ENCODE data around the gene SLC11A1. TPM values are rescaled to one million over a fixed set of nuclear protein-coding genes. Genes with fewer than 3 reads are reported as not detected.

SLC11A1 gene
- total RNA-seq, 3 donors from 2014 or later (not counting 1 experiment from before 2014, with no cell fraction given) = 17.9 to 53.5 (median 35.5) TPM

GRCh38 chr2:218368621-218369153, 13.4 kb upstream of the SLC11A1 start:
- Histone ChIP-seq H3K36me3 (ENCODE audit: control insufficient read depth, insufficient read depth, low read length) (no peaks in the 10 kb centered on the region), H3K4me3 (ENCODE audit: low read length) (no peak overlapping the region), H3K9me3 (ENCODE audit: control insufficient read depth, insufficient read depth, low read length) (no peaks in the 10 kb centered on the region), H3K4me1 (ENCODE audit: control insufficient read depth, insufficient read depth, low read length) (peaks cover 39% of the 10 kb centered on the region), H3K27me3 (ENCODE audit: control insufficient read depth, insufficient read depth, low read length) (no peaks in the 10 kb centered on the region), H3K27ac (ENCODE audit: low read length) (peak overlapping the region; percentile 52)
- no peaks in the 10 kb centered on the region for H3K27me3 Mint-ChIP-seq (ENCODE audit: low read depth in 2 of 2)
- no peaks in the 10 kb centered on the region for H3K36me3 Mint-ChIP-seq
- H3K27ac Mint-ChIP-seq = peak overlapping the region; percentile 79 to 92
- TF ChIP-seq CTCF (IDR thresholded peaks at IDR 0.05) = no peak
- H3K9me3 Mint-ChIP-seq = no peaks in the 10 kb centered on the region
- peak overlapping the region; percentile 87 for H3K4me3 Mint-ChIP-seq
- DNase-seq (peak in 1 of 2 donors; percentile 23), ATAC-seq (no peak)
- 41% methylated on average over 22 of the region's 27 CpGs for WGBS (ENCODE audit: insufficient coverage)
- peaks cover 12 to 14% of the 10 kb centered on the region in 2 donors for H3K4me1 Mint-ChIP-seq
- intact Hi-C loops (cut with micrococcal nuclease) = no loop called here

GRCh38 chr2:218369330-218369729, 12.7 kb upstream of the SLC11A1 start:
- intact Hi-C loops (cut with micrococcal nuclease) = no loop called here
- Mint-ChIP-seq H3K27ac (peak overlapping the region; percentile 10 to 92), H3K27me3 (ENCODE audit: low read depth in 2 of 2) (no peaks in the 10 kb centered on the region), H3K4me3 (peak overlapping the region; percentile 87), H3K9me3 (no peaks in the 10 kb centered on the region), H3K4me1 (peaks cover 12 to 14% of the 10 kb centered on the region in 2 donors), H3K36me3 (no peaks in the 10 kb centered on the region)
- WGBS (ENCODE audit: insufficient coverage) = 61% methylated on average over 1 of the region's 2 CpGs
- Histone ChIP-seq H3K27me3 (ENCODE audit: control insufficient read depth, insufficient read depth, low read length) (no peaks in the 10 kb centered on the region), H3K27ac (ENCODE audit: low read length) (peak overlapping the region; percentile 6), H3K36me3 (ENCODE audit: control insufficient read depth, insufficient read depth, low read length) (no peaks in the 10 kb centered on the region), H3K4me3 (ENCODE audit: low read length) (no peak overlapping the region), H3K9me3 (ENCODE audit: control insufficient read depth, insufficient read depth, low read length) (no peaks in the 10 kb centered on the region), H3K4me1 (ENCODE audit: control insufficient read depth, insufficient read depth, low read length) (peaks cover 36% of the 10 kb centered on the region)
- TF ChIP-seq CTCF (IDR thresholded peaks at IDR 0.05) = no peak
- DNase-seq = peak in 1 of 2 donors; percentile 16
- no peak for ATAC-seq

GRCh38 chr2:218370410-218371063, 11.5 kb upstream of the SLC11A1 start:
- Mint-ChIP-seq H3K27me3 (ENCODE audit: low read depth in 2 of 2) (no peaks in the 10 kb centered on the region), H3K36me3 (no peaks in the 10 kb centered on the region), H3K27ac (peak overlapping the region in 1 of 2 donors; percentile 92), H3K4me3 (no peak overlapping the region), H3K4me1 (peaks cover 12 to 14% of the 10 kb centered on the region in 2 donors), H3K9me3 (no peaks in the 10 kb centered on the region)
- no peak overlapping the region for H3K4me3 ChIP-seq (ENCODE audit: low read length)
- H3K9me3 ChIP-seq (ENCODE audit: control insufficient read depth, insufficient read depth, low read length) = no peaks in the 10 kb centered on the region
- intact Hi-C loops (cut with micrococcal nuclease) = no loop called here
- WGBS (ENCODE audit: insufficient coverage) = 92% methylated on average over 11 of the region's 11 CpGs
- peaks cover 36% of the 10 kb centered on the region for H3K4me1 ChIP-seq (ENCODE audit: control insufficient read depth, insufficient read depth, low read length)
- H3K27ac ChIP-seq (ENCODE audit: low read length) = peak overlapping the region; percentile 49
- no peak for TF ChIP-seq CTCF (IDR thresholded peaks at IDR 0.05)
- no peaks in the 10 kb centered on the region for H3K27me3 ChIP-seq (ENCODE audit: control insufficient read depth, insufficient read depth, low read length)
- H3K36me3 ChIP-seq (ENCODE audit: control insufficient read depth, insufficient read depth, low read length) = no peaks in the 10 kb centered on the region
- no peak for ATAC-seq
- no peak for DNase-seq

- H3K27me3 ChIP-seq (ENCODE audit: control insufficient read depth, insufficient read depth, low read length) = no peaks in the 10 kb centered on the region
- H3K36me3 ChIP-seq (ENCODE audit: control insufficient read depth, insufficient read depth, low read length) = no peaks in the 10 kb centered on the region
- intact Hi-C loops (cut with micrococcal nuclease) = no loop called here
- no peak for ATAC-seq
- no peak for TF ChIP-seq CTCF (IDR thresholded peaks at IDR 0.05)
- no peak overlapping the region for H3K27ac Mint-ChIP-seq
- no peak overlapping the region for H3K4me3 ChIP-seq (ENCODE audit: low read length)
- no peak overlapping the region for H3K27ac ChIP-seq (ENCODE audit: low read length)
- H3K27me3 Mint-ChIP-seq (ENCODE audit: low read depth in 2 of 2) = no peaks in the 10 kb centered on the region
- H3K4me1 ChIP-seq (ENCODE audit: control insufficient read depth, insufficient read depth, low read length) = peaks cover 30% of the 10 kb centered on the region
- H3K9me3 Mint-ChIP-seq = no peaks in the 10 kb centered on the region
- no peaks in the 10 kb centered on the region for H3K36me3 Mint-ChIP-seq
- H3K4me3 Mint-ChIP-seq = no peak overlapping the region
- H3K4me1 Mint-ChIP-seq = peaks cover 12% of the 10 kb centered on the region in 2 donors
- no peaks in the 10 kb centered on the region for H3K9me3 ChIP-seq (ENCODE audit: control insufficient read depth, insufficient read depth, low read length)
- DNase-seq = no peak
These were observed 10.1 kb upstream of the SLC11A1 start for GRCh38 chr2:218371983-218372350.
